Activated naive CD4-positive, alpha-beta T cell treated with anti-CD3 and anti-CD28 coated beads, Interleukin-2, amount 50 U/mL, for 24 hours (primary cell): ENCODE measurements around the gene HS1BP3.

Experiments used
- H3K27ac Mint-ChIP-seq: one replicate; pipeline ENCODE4 v1.8.0; 2021; ENCODE audit warnings: mild to moderate bottlenecking, mixed read lengths
- H3K27me3 Mint-ChIP-seq: one replicate; pipeline ENCODE4 v1.8.0; 2021; ENCODE audit warnings: mixed read lengths
- H3K36me3 Mint-ChIP-seq: one replicate; pipeline ENCODE4 v1.8.0; 2021; ENCODE audit warnings: mixed read lengths
- H3K4me1 Mint-ChIP-seq: one replicate; pipeline ENCODE4 v1.8.0; 2021; ENCODE audit warnings: mixed read lengths
- H3K4me3 Mint-ChIP-seq: one replicate; pipeline ENCODE4 v1.8.0; 2021; ENCODE audit warnings: mild to moderate bottlenecking, mixed read lengths
- H3K9me3 Mint-ChIP-seq: one replicate; pipeline ENCODE4 v1.8.0; 2021; ENCODE audit warnings: mixed read lengths

HS1BP3 gene

DNA sequence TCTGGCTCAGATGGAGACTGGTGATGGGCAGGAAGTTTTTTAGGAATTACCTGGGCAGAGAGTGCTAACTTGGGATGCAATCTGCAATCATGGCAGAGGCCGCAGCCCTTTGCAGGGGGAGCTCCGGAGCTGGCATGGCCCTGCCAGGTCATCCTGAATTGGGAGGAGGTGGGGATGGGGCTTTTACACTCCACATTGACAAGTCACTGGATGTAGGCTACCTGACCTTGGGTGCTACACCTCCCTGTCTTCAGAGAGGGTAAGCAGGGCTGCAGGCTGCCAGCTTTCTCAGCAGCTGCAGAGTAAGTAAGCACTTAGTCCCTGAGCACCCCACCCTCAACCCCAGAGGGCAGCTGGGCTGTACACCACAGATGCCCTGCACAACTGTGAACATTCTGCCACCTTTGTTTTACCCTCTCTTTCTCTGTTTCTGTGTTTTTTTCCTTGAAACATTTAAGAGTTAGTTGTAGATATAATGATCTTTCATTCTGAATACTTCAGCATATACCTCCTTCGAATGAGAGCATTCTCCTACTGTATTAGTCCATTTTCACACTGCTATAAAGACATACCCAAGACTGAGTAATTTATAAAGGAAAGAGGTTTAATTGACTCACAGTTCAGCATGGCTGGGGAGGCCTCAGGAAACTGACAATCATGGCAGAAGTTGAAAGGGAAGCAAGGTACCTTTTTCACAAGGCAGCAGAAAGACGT lies 6.8 kb upstream of the HS1BP3 start:
- no peaks in the 10 kb centered on the region for H3K4me1 Mint-ChIP-seq
- no peaks in the 10 kb centered on the region for H3K36me3 Mint-ChIP-seq
- H3K27ac Mint-ChIP-seq: no peak overlapping the region
- H3K4me3 Mint-ChIP-seq: no peak overlapping the region
- no peaks in the 10 kb centered on the region for H3K9me3 Mint-ChIP-seq
- peaks cover 6% of the 10 kb centered on the region for H3K27me3 Mint-ChIP-seq

DNA sequence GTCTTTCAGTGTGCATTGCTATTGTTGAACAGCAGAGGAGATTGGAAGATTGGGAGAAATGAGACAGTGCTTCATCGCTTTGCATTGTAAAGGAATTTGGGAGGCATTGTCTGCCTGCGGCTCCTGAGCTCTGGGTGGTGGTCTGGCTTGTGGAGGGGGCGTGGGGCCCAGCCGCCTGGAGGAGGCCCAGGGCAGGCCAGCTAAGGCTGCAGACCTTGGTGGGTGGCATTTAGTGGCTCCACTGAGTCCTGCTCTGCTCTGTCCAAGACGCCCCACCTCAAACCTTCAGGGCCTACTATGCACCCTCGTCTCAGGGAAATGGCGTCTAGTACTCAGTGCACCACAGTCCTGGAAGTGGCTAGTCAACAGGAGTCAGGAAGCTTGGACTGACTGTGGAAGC lies 5.7 kb upstream of the HS1BP3 start:
- H3K27me3 Mint-ChIP-seq: peaks cover 4% of the 10 kb centered on the region
- no peak overlapping the region for H3K4me3 Mint-ChIP-seq
- peak overlapping the region; percentile 14 for H3K27ac Mint-ChIP-seq
- H3K9me3 Mint-ChIP-seq: no peaks in the 10 kb centered on the region
- H3K4me1 Mint-ChIP-seq: peaks cover 1% of the 10 kb centered on the region
- no peaks in the 10 kb centered on the region for H3K36me3 Mint-ChIP-seq

DNA sequence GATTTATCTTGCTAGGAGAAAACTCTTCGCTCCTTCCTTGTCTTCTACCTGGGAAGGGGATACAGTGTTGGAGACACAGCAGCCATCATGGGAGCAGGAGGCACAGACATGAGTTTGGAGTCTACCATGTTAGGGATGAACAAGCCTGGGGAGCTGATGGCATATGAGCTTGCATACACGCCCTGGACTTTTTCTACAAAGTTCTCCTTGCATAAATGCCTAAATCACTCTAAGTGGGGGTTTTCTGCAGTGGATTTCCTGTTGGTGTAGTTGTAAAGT lies 3.6 kb upstream of the HS1BP3 start:
- Mint-ChIP-seq H3K36me3 (no peaks in the 10 kb centered on the region), H3K4me3 (no peak overlapping the region), H3K9me3 (no peaks in the 10 kb centered on the region), H3K4me1 (peaks cover 16% of the 10 kb centered on the region), H3K27me3 (no peaks in the 10 kb centered on the region), H3K27ac (no peak overlapping the region)

DNA sequence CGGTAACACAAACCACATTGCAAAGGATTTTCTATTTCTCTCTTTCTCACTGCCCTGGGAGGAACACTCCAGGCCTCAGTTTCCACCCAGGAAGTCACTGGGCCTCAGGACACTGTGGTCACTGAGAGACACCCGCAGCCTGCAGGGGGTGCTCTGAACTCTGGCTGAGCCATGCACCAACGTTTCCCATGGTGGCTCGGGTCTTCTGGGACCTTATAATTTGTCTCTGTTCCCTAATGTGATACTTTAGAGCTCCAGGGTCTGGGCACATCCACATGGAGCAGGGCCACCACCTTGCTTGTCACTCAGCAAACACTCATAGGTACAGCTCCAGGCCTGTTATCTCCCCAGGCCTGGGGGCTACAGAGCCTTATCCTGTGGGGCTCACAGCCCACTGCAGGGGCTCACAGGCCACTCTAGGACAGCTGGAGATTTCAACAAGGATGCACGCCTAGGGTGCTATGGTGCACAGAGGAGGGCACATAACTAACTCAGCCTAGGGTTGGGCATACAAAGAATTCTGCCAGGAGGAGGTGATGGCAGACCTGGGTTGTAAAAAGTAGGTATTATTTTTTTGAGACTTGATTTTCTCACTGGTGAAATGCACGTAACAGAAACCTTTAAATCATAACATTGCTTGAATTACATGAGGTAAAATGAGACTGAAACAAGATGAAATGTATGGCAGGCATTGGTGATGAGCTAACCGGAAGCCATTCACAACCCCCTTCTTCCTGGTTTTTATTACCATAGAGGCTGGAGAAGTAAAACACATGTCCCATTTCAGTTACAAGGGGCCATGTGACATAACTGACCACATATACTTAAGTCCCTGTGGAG lies 3.0 kb upstream of the HS1BP3 start:
- Mint-ChIP-seq H3K4me1 (peaks cover 22% of the 10 kb centered on the region), H3K9me3 (no peaks in the 10 kb centered on the region), H3K27me3 (no peaks in the 10 kb centered on the region), H3K36me3 (no peaks in the 10 kb centered on the region), H3K4me3 (no peak overlapping the region), H3K27ac (no peak overlapping the region)

DNA sequence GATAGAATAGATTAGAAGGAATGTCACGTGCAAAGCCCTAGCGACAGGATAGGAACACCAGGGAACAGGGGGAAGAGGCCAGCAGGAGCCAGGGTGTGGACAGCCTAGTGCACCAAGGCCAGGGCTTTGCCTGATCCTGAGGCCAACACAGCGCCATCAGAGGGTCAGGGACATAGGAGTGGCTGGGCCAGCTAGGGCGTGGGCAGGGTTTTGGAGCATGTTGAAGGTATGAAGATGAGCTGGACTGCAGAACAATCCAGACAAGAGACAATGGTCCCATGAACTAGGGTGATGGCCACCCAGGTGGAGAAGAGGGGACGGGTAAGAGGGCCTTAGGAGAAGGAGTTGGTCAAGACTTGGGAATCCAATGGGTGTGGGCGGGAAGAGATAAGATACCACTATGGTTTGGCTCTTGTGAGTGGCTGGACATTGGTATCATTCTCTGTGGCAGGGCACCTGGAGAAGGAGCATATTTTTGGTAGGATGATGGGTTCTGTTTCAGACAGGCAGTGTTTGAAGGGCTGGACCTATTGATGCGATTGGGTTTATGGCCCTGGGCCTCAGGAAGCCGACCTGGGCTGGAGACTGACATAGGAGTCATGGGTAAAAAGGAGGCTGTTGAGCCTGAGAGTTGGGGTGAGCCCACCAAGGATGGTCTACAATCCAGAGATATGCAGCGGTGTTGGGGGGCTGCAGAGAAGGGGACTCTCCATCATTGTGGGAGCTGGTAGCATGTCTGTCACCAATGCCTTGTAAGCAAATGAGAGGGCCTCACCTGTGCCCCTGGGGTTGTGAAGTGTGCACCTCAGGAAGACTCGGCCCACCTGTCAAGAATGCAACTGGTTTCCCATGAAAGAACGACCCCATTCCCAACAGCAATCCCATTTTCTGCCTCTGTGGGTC lies 2.0 kb upstream of the HS1BP3 start:
- H3K27ac Mint-ChIP-seq: no peak overlapping the region
- no peak overlapping the region for H3K4me3 Mint-ChIP-seq
- no peaks in the 10 kb centered on the region for H3K27me3 Mint-ChIP-seq
- no peaks in the 10 kb centered on the region for H3K36me3 Mint-ChIP-seq
- no peaks in the 10 kb centered on the region for H3K9me3 Mint-ChIP-seq
- H3K4me1 Mint-ChIP-seq: peaks cover 32% of the 10 kb centered on the region

DNA sequence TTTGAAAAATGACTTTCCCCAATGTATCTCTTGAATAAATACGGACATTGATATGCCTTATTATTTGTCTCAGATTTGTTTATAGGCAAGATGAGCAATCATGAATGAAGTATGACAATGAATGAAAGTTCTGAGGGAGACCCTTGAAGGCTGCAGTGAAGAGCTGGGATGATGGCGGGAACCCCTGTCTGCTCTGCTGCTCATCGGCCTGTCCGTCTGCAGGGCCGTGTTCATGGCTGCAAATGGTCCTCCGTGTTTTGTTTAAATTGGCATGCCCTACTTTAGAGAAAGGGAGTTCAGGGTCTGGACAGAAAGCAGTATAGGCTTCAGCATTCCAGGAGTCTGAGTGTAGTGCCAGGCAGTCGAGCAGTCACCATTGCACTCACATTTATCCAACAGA lies 1.2 kb upstream of the HS1BP3 start:
- Mint-ChIP-seq H3K27me3 (no peaks in the 10 kb centered on the region), H3K4me3 (peak overlapping the region; percentile 37), H3K36me3 (no peaks in the 10 kb centered on the region), H3K27ac (no peak overlapping the region), H3K9me3 (no peaks in the 10 kb centered on the region), H3K4me1 (peaks cover 32% of the 10 kb centered on the region)

DNA sequence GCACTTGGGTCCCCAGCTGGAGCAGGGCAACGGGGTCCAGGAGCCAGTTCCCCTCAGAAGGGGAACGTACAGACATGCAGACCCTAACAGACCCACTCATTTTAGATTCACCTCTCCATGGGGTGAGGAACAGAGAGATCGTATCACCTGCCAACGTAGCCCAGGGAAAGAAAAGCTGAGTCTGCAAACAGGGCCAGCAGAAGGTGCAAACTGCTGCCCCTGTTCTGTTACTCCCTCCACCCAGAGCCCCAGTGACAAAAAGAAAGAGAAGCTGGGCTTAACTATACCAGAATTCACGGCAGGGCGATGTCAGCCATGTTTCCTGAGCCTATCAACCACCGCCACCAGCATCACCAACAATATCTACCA lies 817 bp upstream of the HS1BP3 start:
- Mint-ChIP-seq H3K4me3 (peak overlapping the region; percentile 91), H3K36me3 (no peaks in the 10 kb centered on the region), H3K9me3 (no peaks in the 10 kb centered on the region), H3K27me3 (no peaks in the 10 kb centered on the region), H3K27ac (no peak overlapping the region), H3K4me1 (peaks cover 32% of the 10 kb centered on the region)

DNA sequence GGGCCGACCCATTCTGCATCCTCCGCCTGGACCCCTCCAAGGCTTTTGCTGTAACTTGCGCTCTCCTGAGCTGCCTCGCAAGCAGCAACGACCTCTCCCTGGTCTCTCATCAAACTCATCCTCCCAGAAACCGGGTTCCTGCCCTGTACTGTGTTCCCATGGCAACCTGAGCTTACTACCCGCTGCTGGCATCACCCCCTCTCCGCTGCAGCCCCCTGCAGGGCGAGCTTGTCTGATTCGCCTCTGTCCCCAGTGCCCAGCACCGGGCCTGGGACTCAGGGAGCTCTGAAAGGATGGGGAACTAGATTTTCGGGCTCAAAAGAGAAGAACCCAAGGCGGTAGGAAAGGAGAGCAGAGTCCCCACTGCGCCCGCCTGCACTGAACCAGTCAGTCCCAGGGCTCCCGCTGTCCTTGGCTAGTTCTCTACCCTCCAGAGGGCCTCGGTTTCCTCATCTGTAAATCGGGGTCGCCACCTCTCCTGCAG lies 463 bp downstream of the HS1BP3 start:
- Mint-ChIP-seq H3K36me3 (no peaks in the 10 kb centered on the region), H3K4me3 (peak overlapping the region; percentile 89), H3K9me3 (no peaks in the 10 kb centered on the region), H3K27me3 (no peaks in the 10 kb centered on the region), H3K27ac (no peak overlapping the region), H3K4me1 (peaks cover 32% of the 10 kb centered on the region)

DNA sequence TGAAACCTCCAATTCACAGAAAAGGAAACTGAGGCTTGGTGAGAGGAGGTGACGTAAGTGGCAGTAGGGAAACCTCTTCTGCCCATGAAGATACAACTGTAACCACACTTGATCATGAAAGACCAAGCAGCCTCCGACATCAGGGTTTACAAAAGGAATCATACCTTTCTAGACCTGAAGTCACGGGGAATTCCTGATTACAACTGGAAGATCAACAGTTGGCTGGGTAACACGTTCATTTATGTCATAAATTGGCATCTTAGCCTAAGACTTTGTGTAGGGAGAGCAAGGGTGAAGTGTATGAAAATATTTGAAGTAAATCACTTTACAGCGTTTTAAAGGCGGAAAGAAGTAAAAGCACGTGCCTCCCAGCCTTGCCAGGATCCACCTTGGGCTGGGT lies 922 bp downstream of the HS1BP3 start:
- H3K9me3 Mint-ChIP-seq: no peaks in the 10 kb centered on the region
- H3K27me3 Mint-ChIP-seq: no peaks in the 10 kb centered on the region
- H3K4me3 Mint-ChIP-seq: peak overlapping the region; percentile 89
- H3K36me3 Mint-ChIP-seq: no peaks in the 10 kb centered on the region
- no peak overlapping the region for H3K27ac Mint-ChIP-seq
- H3K4me1 Mint-ChIP-seq: peaks cover 32% of the 10 kb centered on the region

DNA sequence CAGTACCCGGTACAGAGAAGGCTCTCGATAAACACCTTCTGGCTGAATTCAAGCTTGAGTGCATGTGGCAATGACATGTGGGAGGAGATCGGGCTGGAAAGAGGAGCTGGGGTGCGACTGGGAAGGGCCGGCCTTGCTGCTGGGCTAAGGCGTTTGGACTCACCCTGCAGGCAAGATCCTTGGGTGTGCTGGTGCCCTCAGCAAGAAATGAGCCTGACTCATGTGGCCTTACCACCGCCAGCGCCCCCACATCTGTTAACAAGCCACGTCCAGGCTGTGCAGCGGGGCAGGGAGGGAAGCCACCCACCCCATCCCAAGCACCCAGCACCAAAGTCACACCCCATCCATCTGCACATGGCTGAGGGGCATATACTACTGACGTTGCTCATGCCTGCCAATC lies 1.3 kb downstream of the HS1BP3 start:
- H3K4me3 Mint-ChIP-seq: peak overlapping the region; percentile 89
- H3K27ac Mint-ChIP-seq: peak overlapping the region; percentile 38

DNA sequence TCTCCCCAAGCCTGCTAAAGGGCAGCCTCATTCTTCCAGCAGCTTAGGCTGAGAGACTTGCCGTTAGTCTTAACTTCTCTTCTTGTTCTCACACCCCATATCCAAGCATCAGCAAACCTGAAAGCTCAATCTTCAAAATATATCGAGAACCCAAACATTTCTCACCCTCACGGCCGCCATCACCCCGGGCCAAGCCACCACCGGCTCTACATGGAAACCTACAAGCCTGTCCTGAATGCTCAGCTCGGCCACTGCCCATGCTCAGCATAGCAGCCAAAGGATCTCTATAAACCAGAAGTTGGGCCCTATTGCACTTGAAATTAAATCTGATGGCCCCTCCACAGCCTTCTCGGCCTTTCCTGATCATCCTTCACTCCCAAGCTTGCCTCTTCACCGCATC lies 2.1 kb downstream of the HS1BP3 start:
- no peaks in the 10 kb centered on the region for H3K27me3 Mint-ChIP-seq
- no peak overlapping the region for H3K27ac Mint-ChIP-seq
- H3K36me3 Mint-ChIP-seq: peaks cover 5% of the 10 kb centered on the region
- H3K4me1 Mint-ChIP-seq: peaks cover 32% of the 10 kb centered on the region
- H3K4me3 Mint-ChIP-seq: peak overlapping the region; percentile 89
- H3K9me3 Mint-ChIP-seq: no peaks in the 10 kb centered on the region

More for the DNA sequence above, 1.3 kb downstream of the HS1BP3 start:
- Mint-ChIP-seq H3K4me1 (peaks cover 32% of the 10 kb centered on the region), H3K9me3 (no peaks in the 10 kb centered on the region), H3K36me3 (peaks cover 3% of the 10 kb centered on the region), H3K27me3 (no peaks in the 10 kb centered on the region)

DNA sequence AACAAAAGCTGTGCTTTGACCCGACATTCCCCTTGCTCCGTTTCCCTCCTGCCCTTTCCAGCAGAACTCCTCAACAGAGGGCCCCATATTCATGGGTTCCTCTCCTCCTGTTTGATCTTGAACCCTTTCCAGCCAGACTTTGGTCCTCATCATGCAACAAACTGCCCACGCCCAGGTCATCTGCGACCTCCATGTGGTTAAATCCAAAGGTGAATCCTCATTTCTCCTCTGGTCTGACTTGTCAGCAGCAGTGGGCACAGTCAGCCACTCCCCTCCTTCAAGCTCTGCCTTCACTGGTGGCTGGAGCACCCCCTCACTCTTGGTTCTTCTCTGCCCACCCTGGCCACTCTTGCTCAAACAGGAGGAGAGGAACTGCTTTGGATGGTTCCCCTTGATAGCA lies 2.7 kb downstream of the HS1BP3 start:
- H3K36me3 Mint-ChIP-seq: peaks cover 5% of the 10 kb centered on the region

DNA sequence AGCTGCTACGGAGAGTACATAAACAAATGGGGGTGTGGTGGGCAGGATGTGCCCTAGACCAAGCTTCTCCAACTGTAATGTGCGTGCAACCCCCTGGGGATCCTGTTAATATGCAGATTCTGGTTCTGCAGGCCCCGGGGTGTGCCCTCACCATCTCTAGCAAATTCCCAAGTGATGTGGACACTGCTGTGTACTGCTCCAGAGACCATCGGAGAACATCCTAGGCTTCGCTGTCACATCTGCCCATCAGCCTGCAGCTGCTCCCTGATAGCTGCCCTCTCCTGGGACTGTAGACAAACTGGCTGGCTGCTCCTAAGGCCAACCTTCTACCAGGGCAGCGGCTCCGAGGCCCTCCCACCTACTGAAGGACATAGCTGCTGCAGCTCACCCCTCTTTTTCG lies 3.2 kb downstream of the HS1BP3 start:
- Mint-ChIP-seq H3K27me3 (no peaks in the 10 kb centered on the region), H3K27ac (no peak overlapping the region), H3K4me1 (peaks cover 38% of the 10 kb centered on the region), H3K9me3 (no peaks in the 10 kb centered on the region), H3K36me3 (peaks cover 5% of the 10 kb centered on the region), H3K4me3 (no peak overlapping the region)

More for the DNA sequence above, 2.7 kb downstream of the HS1BP3 start:
- Mint-ChIP-seq H3K9me3 (no peaks in the 10 kb centered on the region), H3K27ac (no peak overlapping the region), H3K4me3 (no peak overlapping the region), H3K27me3 (no peaks in the 10 kb centered on the region), H3K4me1 (peaks cover 35% of the 10 kb centered on the region)

DNA sequence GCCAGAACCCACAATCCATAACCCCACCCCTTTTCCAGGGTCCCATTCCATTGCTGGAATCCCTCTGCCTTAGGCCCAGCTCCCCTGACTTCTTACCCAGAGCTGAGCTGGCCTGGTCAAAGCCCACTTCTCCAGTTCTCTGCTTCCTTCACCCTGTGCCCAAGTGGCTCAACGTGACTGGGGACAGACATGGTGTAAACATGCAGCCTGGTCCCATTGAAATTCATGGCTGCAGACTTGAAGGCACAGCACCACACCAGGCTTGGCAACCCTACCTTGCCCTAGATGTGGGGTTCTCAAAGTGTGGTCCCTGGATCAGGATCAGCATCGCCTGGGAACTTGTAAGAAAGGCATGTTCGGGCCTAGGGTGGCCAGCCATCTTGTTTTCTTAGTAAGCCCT lies 3.7 kb downstream of the HS1BP3 start:
- H3K9me3 Mint-ChIP-seq: no peaks in the 10 kb centered on the region
- no peaks in the 10 kb centered on the region for H3K27me3 Mint-ChIP-seq
- H3K27ac Mint-ChIP-seq: no peak overlapping the region
- H3K4me1 Mint-ChIP-seq: peaks cover 38% of the 10 kb centered on the region
- H3K4me3 Mint-ChIP-seq: no peak overlapping the region
- H3K36me3 Mint-ChIP-seq: peaks cover 5% of the 10 kb centered on the region

DNA sequence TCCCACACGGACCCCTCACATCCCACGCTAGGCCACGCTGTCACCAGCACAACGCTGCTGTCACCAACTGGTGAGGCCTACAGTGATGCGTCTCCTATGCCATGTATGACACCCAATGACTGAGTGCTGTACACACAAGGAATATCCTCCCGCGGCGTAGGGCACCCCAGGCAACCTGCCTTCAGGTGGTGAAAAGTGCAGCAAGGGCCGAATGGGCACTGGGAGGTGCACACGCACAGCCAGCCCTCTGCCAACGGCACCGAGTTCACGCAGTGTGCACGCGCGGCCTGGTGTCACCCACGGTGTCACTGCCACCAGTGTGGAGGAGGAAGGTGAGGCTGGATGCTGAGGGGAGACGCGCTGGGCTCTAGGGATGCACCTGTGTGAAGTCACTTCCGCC lies 4.5 kb downstream of the HS1BP3 start:
- Mint-ChIP-seq H3K27me3 (no peaks in the 10 kb centered on the region), H3K4me1 (peaks cover 36% of the 10 kb centered on the region), H3K36me3 (peaks cover 6% of the 10 kb centered on the region), H3K9me3 (no peaks in the 10 kb centered on the region), H3K4me3 (no peak overlapping the region), H3K27ac (no peak overlapping the region)

DNA sequence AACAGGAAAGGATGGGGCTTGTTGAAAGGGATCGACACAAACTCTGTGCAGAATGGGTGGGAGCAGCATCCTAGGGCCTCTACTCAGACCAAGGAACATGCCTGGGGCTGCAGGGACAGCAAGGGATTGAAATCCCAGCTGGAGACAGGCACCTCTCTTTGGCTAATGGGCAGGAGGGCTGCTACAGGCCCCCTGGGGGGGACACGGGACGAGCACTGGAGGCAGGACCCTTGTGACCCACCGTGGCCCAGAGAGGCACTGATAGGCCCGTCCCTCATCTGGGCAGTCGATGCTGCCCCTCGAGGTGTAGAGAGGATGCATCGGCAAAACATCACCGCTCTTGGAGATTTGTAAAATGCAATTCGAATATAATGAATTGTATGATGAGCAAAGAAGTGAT lies 5.1 kb downstream of the HS1BP3 start:
- Mint-ChIP-seq H3K9me3 (no peaks in the 10 kb centered on the region), H3K36me3 (peaks cover 6% of the 10 kb centered on the region), H3K27ac (no peak overlapping the region), H3K4me1 (peaks cover 33% of the 10 kb centered on the region), H3K27me3 (no peaks in the 10 kb centered on the region), H3K4me3 (no peak overlapping the region)
